Stimulated activated CD8-positive, alpha-beta memory T cell treated with anti-CD3 and anti-CD28 coated beads, Interleukin-15, amount 100 ng/mL, for 24 hours (primary cell): ENCODE data around the gene MSRB3.

ENCODE experiments used
- DNase-seq: peaks from one replicate; pipeline ENCODE4 v3.0.0-alpha.2; 2020; ENCODE audit warnings: low read depth

Gene MSRB3

GRCh38 chr12:65325183-65325582, 46.7 kb downstream of the MSRB3 start:
- DNase-seq: no peak

- no peak for DNase-seq
These were observed 48.1 kb downstream of the MSRB3 start for GRCh38 chr12:65326616-65327015.

- no peak for DNase-seq
These were observed 49.0 kb downstream of the MSRB3 start for GRCh38 chr12:65327207-65328076.

- no peak for DNase-seq
These were observed 51.2 kb downstream of the MSRB3 start for GRCh38 chr12:65329721-65330120.

GRCh38 chr12:65330331-65330730, 51.8 kb downstream of the MSRB3 start:
- DNase-seq: no peak

- DNase-seq: no peak
These were observed 53.0 kb downstream of the MSRB3 start for GRCh38 chr12:65331456-65331855.

- no peak for DNase-seq
These were observed 55.2 kb downstream of the MSRB3 start for GRCh38 chr12:65333649-65334048.

GRCh38 chr12:65334521-65334920, 56.0 kb downstream of the MSRB3 start:
- DNase-seq: no peak

- no peak for DNase-seq
These were observed 56.7 kb downstream of the MSRB3 start for GRCh38 chr12:65335021-65335714.

- no peak for DNase-seq
These were observed 57.5 kb downstream of the MSRB3 start for GRCh38 chr12:65335981-65336380.

- no peak for DNase-seq
These were observed 60.7 kb downstream of the MSRB3 start for GRCh38 chr12:65339161-65339560.

- no peak for DNase-seq
These were observed 64.7 kb downstream of the MSRB3 start for GRCh38 chr12:65343230-65343629.

- DNase-seq: no peak
These were observed 65.3 kb downstream of the MSRB3 start for GRCh38 chr12:65343801-65344200.

- DNase-seq: no peak
These were observed 77.0 kb downstream of the MSRB3 start for GRCh38 chr12:65355461-65355860.

GRCh38 chr12:65362234-65363031, 84.0 kb downstream of the MSRB3 start:
- DNase-seq: no peak

GRCh38 chr12:65364046-65364445, 85.6 kb downstream of the MSRB3 start:
- no peak for DNase-seq

- DNase-seq: no peak
These were observed 88.9 kb downstream of the MSRB3 start for GRCh38 chr12:65367396-65367795.

GRCh38 chr12:65368055-65368454, 89.6 kb downstream of the MSRB3 start:
- DNase-seq: no peak

GRCh38 chr12:65372574-65372973, 94.1 kb downstream of the MSRB3 start:
- no peak for DNase-seq

- no peak for DNase-seq
These were observed 105.8 kb downstream of the MSRB3 start for GRCh38 chr12:65384240-65384639.

- DNase-seq: no peak
These were observed 108.9 kb downstream of the MSRB3 start for GRCh38 chr12:65387396-65387795.

GRCh38 chr12:65389436-65389835, 111.0 kb downstream of the MSRB3 start:
- DNase-seq: no peak

GRCh38 chr12:65391711-65392110, 113.2 kb downstream of the MSRB3 start:
- DNase-seq: no peak
